ENCODE measurements around the gene TNNT1. TPM values are rescaled to one million over a fixed set of nuclear protein-coding genes. Genes with fewer than 3 reads are reported as not detected.
A peak's percentile ranks its signal among the peaks of the same experiment; 100 is the strongest.

The TNNT1 gene
- total and polyA plus RNA-seq, 2 donors (not counting 3 experiments of a cell fraction or from before 2014, with no cell fraction given): 0.22 to 0.51 TPM

DNA sequence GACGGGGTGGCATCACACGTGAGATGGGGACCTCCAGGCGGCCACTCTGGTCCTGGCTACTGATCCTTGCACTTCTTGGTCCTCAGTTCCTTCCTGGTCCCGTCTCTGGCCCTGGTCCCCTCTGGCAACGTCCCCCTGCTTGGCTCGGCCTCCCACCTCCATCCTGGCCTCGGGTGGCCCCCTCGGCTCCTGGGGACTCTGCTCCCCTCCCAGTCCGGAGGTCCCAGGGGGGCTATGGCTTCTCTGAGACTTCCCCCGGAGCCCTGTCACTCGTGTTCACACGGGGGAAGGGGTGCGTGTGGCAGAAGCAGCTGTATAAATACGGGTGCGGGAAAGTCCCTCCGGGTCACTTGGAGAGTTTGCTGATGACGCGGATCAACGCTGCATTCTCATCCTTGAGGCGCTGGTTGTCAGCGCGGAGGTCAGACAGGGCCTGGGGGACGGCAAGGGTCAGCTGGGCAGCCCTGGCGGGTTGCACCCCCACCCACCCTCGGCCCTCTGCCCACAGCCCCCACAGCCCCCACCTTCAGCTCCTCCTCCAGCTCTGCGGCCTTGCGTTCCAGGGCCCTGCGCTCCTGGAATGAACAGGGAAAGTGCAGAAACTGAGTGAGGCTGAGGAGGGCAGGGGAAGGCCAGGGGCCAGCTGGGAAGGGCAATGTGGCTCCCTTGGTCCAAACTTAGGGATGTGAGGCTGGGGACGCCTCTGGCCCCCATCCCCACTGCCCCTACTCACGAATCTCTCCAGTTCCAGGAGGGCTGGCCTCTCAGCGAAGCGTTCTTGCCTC is 57.7 kb downstream of the TNNT1 start:
- H3K4me1 ChIP-seq (ENCODE audit: control insufficient read depth, extremely low read depth, insufficient read depth, low read length): peaks cover 14% of the 10 kb centered on the region
- H3K9me1 ChIP-seq (replicated peaks; ENCODE audit: control insufficient read depth, extremely low read depth, insufficient read depth, low read length): no peaks in the 10 kb centered on the region
- dilution Hi-C loops (cut with MboI; ENCODE audit: extremely low pct_ligation_motif_present, low sequenced_read_pairs): no loop called here
- POLR2A ChIA-PET: interaction anchor here (0.7 kb wide), 1 partner anchor 317 kb away, joined by 5 read pairs; no protein-coding TSS in a partner anchor
- H4K20me1 ChIP-seq (replicated peaks; ENCODE audit: control insufficient read depth, extremely low read depth, insufficient read depth, low read length): no peaks in the 10 kb centered on the region
- CTCF ChIA-PET: no interaction called here
- H2AFZ ChIP-seq (ENCODE audit: low read depth, low read length): no peak overlapping the region
- DNase-seq (ENCODE audit: low read depth, low spot score) (no peak), FAIRE-seq (no peak)
- H3K36me3 ChIP-seq (ENCODE audit: control insufficient read depth in 2 of 2, extremely low read depth in 1 of 2, insufficient read depth in 2 of 2, low read length in 2 of 2): peaks cover 2 to 33% of the 10 kb centered on the region in 2 experiments
- no peaks in the 10 kb centered on the region for H3K27me3 ChIP-seq (ENCODE audit: control insufficient read depth in 2 of 2, insufficient read depth in 2 of 2, low read length in 2 of 2)
- no peaks in the 10 kb centered on the region for H3K9me3 ChIP-seq (replicated peaks; ENCODE audit: control insufficient read depth, insufficient read depth, low read length)
- peaks cover 5% of the 10 kb centered on the region for H3K79me2 ChIP-seq (ENCODE audit: control insufficient read depth, insufficient read depth, low read length)
- TF ChIP-seq FOS (IDR thresholded peaks at IDR 0.05; ENCODE audit: borderline replicate concordance, insufficient read depth, low read length): no peak
- intact Hi-C loops (cut with micrococcal nuclease): no loop called here
- no peak overlapping the region for H3K4me2 ChIP-seq (ENCODE audit: insufficient read depth, low read length)
- BruUV-seq (replicated peaks): TSS peak; percentile 73
- H3K4me3 ChIP-seq (replicated peaks in 1 of 3; ENCODE audit: insufficient read depth in 1 of 3, low read depth in 1 of 3, low read length in 3 of 3): no peak overlapping the region
- H3K27ac ChIP-seq (ENCODE audit: insufficient read depth, low read depth, low read length): no peak overlapping the region
- H3K9ac ChIP-seq (replicated peaks; ENCODE audit: extremely low read depth, insufficient read depth, low read length): no peak overlapping the region

DNA sequence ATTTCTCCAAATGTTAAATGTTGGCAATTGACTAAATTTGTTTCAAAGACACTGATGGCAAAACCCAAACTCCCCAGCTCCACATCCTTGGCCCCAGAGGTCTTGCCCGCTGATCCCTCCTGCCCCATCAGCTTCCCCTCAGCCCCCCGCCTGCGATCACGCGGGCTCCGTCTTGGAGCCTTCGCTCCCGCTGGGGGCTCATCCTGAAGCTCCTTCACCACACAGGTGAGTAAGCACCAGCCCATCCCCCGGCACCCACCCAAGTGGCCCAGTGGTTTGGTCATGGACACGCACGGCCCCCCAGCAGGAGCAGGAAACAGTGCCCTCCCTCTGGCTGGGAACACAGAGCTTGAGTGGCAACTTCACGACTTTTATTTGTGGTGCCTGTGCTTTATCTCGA is 58.4 kb downstream of the TNNT1 start:
- CTCF ChIA-PET: no interaction called here
- Histone ChIP-seq H3K36me3 (ENCODE audit: control insufficient read depth in 2 of 2, extremely low read depth in 1 of 2, insufficient read depth in 2 of 2, low read length in 2 of 2) (peaks cover 2 to 31% of the 10 kb centered on the region in 2 experiments), H2AFZ (ENCODE audit: low read depth, low read length) (no peak overlapping the region), H3K4me1 (ENCODE audit: control insufficient read depth, extremely low read depth, insufficient read depth, low read length) (peaks cover 18% of the 10 kb centered on the region), H3K9me3 (replicated peaks; ENCODE audit: control insufficient read depth, insufficient read depth, low read length) (no peaks in the 10 kb centered on the region), H3K27me3 (ENCODE audit: control insufficient read depth in 2 of 2, insufficient read depth in 2 of 2, low read length in 2 of 2) (no peaks in the 10 kb centered on the region), H3K9ac (replicated peaks; ENCODE audit: extremely low read depth, insufficient read depth, low read length) (no peak overlapping the region), H3K4me2 (ENCODE audit: insufficient read depth, low read length) (no peak overlapping the region), H3K27ac (ENCODE audit: insufficient read depth, low read depth, low read length) (no peak overlapping the region), H4K20me1 (replicated peaks; ENCODE audit: control insufficient read depth, extremely low read depth, insufficient read depth, low read length) (no peaks in the 10 kb centered on the region), H3K4me3 (replicated peaks in 1 of 3; ENCODE audit: insufficient read depth in 1 of 3, low read depth in 1 of 3, low read length in 3 of 3) (no peak overlapping the region), H3K79me2 (ENCODE audit: control insufficient read depth, insufficient read depth, low read length) (peaks cover 5% of the 10 kb centered on the region), H3K9me1 (replicated peaks; ENCODE audit: control insufficient read depth, extremely low read depth, insufficient read depth, low read length) (no peaks in the 10 kb centered on the region)
- dilution Hi-C loops (cut with MboI; ENCODE audit: extremely low pct_ligation_motif_present, low sequenced_read_pairs) (no loop called here), intact Hi-C loops (cut with micrococcal nuclease) (no loop called here)
- FAIRE-seq (no peak), DNase-seq (ENCODE audit: low read depth, low spot score) (no peak)
- POLR2A ChIA-PET: no interaction called here
- BruUV-seq (replicated peaks): no TSS peak
- no peak for TF ChIP-seq JUN (IDR thresholded peaks at IDR 0.05; ENCODE audit: borderline replicate concordance, insufficient read depth, insufficient read length, low read depth)
- no peak for TF ChIP-seq FOS (IDR thresholded peaks at IDR 0.05; ENCODE audit: borderline replicate concordance, insufficient read depth, low read length)
- TF ChIP-seq GATA2 (IDR thresholded peaks at IDR 0.05; ENCODE audit: insufficient read depth, insufficient read length, low read depth, low read length): no peak
- no peak for TF ChIP-seq POLR2A (IDR thresholded peaks at IDR 0.05; ENCODE audit: low read depth, low read length)
- TF ChIP-seq, protein P1, sequence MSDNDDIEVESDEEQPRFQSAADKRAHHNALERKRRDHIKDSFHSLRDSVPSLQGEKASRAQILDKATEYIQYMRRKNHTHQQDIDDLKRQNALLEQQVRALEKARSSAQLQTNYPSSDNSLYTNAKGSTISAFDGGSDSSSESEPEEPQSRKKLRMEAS (IDR thresholded peaks at IDR 0.05; ENCODE audit: insufficient read depth, insufficient read length): no peak
- TF ChIP-seq POLR2AphosphoS5 (IDR thresholded peaks at IDR 0.05; ENCODE audit: insufficient read depth, low read depth, low read length): no peak
- TF ChIP-seq, protein P2, sequence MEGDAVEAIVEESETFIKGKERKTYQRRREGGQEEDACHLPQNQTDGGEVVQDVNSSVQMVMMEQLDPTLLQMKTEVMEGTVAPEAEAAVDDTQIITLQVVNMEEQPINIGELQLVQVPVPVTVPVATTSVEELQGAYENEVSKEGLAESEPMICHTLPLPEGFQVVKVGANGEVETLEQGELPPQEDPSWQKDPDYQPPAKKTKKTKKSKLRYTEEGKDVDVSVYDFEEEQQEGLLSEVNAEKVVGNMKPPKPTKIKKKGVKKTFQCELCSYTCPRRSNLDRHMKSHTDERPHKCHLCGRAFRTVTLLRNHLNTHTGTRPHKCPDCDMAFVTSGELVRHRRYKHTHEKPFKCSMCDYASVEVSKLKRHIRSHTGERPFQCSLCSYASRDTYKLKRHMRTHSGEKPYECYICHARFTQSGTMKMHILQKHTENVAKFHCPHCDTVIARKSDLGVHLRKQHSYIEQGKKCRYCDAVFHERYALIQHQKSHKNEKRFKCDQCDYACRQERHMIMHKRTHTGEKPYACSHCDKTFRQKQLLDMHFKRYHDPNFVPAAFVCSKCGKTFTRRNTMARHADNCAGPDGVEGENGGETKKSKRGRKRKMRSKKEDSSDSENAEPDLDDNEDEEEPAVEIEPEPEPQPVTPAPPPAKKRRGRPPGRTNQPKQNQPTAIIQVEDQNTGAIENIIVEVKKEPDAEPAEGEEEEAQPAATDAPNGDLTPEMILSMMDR (IDR thresholded peaks at IDR 0.05; ENCODE audit: extremely low read depth in 1 of 2, insufficient read depth in 1 of 2, low read depth in 1 of 2, low read length in 2 of 2): no peak
- no peak for TF ChIP-seq MYC (IDR thresholded peaks at IDR 0.05; ENCODE audit: low read depth, low read length)
- TF ChIP-seq EZH2 (IDR thresholded peaks at IDR 0.05; ENCODE audit: borderline replicate concordance, low read depth, low read length, severe bottlenecking): no peak
